Sigmoid colon (tissue), 4 donors: Measurements from ENCODE around the gene BCR.

ENCODE experiments used
- EP300 ChIP-seq, 4 donors: sonication (generic); formaldehyde crosslinking; IDR thresholded peaks; one replicate each; pipeline ENCODE4 v1.6.1; 2017; ENCODE audit warnings: antibody characterized with exemption in 4 of 4
- POLR2A ChIP-seq, 2 donors: fragments of 450-650 bp; IDR thresholded peaks; one replicate each; pipeline ENCODE4 v1.6.1; 2016; ENCODE audit warnings: antibody characterized with exemption in 2 of 2, mild to moderate bottlenecking in 2 of 2, moderate library complexity in 2 of 2
- POLR2AphosphoS5 ChIP-seq, 4 donors: sonication (generic); formaldehyde crosslinking; IDR thresholded peaks; one replicate each; pipeline ENCODE4 v1.6.1; 2017; ENCODE audit warnings: antibody characterized with exemption in 4 of 4
- TF ChIP-seq, protein P1 (sequence below), 4 experiments: fragments of 450-650 bp in 3 of 4; fragments of 200-600 bp in 1 of 4; IDR thresholded peaks; one replicate each; pipeline ENCODE4 v1.5.1; 2016 to 2019; ENCODE audit warnings: antibody characterized with exemption in 4 of 4, mild to moderate bottlenecking in 3 of 4, moderate library complexity in 2 of 4

DNA sequence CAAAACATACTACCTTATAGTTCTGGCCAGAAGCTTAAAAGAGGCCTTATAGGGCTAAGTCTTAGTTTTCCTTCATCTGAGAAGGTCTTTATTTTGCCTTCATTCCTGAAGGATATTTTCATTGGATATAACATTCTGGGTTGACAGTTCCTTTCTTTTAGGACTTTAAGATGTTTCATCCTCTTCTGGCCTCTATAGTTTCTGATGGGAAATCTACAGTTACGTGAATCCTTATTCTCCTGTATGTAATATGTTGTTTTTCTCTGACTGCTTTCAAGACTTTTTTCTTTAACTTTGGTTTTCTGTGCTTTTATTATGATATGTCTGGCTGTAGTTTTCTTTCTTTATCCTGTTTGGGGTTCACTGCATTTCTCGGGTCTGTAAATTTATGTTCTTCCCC, 48.2 kb downstream of the BCR start:
- TF ChIP-seq, protein P1, sequence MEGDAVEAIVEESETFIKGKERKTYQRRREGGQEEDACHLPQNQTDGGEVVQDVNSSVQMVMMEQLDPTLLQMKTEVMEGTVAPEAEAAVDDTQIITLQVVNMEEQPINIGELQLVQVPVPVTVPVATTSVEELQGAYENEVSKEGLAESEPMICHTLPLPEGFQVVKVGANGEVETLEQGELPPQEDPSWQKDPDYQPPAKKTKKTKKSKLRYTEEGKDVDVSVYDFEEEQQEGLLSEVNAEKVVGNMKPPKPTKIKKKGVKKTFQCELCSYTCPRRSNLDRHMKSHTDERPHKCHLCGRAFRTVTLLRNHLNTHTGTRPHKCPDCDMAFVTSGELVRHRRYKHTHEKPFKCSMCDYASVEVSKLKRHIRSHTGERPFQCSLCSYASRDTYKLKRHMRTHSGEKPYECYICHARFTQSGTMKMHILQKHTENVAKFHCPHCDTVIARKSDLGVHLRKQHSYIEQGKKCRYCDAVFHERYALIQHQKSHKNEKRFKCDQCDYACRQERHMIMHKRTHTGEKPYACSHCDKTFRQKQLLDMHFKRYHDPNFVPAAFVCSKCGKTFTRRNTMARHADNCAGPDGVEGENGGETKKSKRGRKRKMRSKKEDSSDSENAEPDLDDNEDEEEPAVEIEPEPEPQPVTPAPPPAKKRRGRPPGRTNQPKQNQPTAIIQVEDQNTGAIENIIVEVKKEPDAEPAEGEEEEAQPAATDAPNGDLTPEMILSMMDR (IDR thresholded peaks at IDR 0.05) = no peak
- TF ChIP-seq POLR2A (IDR thresholded peaks at IDR 0.05) (no peak), POLR2AphosphoS5 (IDR thresholded peaks at IDR 0.05) (no peak), EP300 (IDR thresholded peaks at IDR 0.05) (no peak)
